BE2C (cell line): ENCODE measurements around the gene VTN.

ENCODE experiments used
- DNase-seq: peaks from one replicate; pipeline ENCODE4 v3.0.0-alpha.2; 2020
- H3K27me3 ChIP-seq: fragments of 250-450 bp; sonication (Bioruptor Pico); 2 replicates; pipeline ENCODE4 v1.5.1; 2020; ENCODE audit warnings: mild to moderate bottlenecking
- H3K36me3 ChIP-seq: fragments of 250-450 bp; sonication (Bioruptor Pico); 2 replicates; pipeline ENCODE4 v1.5.1; 2020; ENCODE audit warnings: mild to moderate bottlenecking
- H3K4me1 ChIP-seq: fragments of 250-450 bp; sonication (Bioruptor Pico); 2 replicates; pipeline ENCODE4 v1.5.1; 2020
- H3K4me3 ChIP-seq: 2 replicates; pipeline ENCODE4 v1.5.1; 2011; ENCODE audit warnings: low read depth, low read length
- H3K9me3 ChIP-seq: fragments of 250-450 bp; sonication (Bioruptor Pico); 2 replicates; pipeline ENCODE4 v1.5.1; 2020
- TF ChIP-seq, protein P1 (sequence below): IDR thresholded peaks from 2 replicates; pipeline ENCODE4 v1.5.1; 2012; ENCODE audit warnings: mild to moderate bottlenecking, low read depth, low read length

VTN gene

GRCh38 chr17:28372945-28373274 lies 2.8 kb upstream of the VTN start:
- H3K4me3 ChIP-seq, result peak overlapping the region; percentile 77
- TF ChIP-seq, protein P1, sequence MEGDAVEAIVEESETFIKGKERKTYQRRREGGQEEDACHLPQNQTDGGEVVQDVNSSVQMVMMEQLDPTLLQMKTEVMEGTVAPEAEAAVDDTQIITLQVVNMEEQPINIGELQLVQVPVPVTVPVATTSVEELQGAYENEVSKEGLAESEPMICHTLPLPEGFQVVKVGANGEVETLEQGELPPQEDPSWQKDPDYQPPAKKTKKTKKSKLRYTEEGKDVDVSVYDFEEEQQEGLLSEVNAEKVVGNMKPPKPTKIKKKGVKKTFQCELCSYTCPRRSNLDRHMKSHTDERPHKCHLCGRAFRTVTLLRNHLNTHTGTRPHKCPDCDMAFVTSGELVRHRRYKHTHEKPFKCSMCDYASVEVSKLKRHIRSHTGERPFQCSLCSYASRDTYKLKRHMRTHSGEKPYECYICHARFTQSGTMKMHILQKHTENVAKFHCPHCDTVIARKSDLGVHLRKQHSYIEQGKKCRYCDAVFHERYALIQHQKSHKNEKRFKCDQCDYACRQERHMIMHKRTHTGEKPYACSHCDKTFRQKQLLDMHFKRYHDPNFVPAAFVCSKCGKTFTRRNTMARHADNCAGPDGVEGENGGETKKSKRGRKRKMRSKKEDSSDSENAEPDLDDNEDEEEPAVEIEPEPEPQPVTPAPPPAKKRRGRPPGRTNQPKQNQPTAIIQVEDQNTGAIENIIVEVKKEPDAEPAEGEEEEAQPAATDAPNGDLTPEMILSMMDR, result no peak

DNA sequence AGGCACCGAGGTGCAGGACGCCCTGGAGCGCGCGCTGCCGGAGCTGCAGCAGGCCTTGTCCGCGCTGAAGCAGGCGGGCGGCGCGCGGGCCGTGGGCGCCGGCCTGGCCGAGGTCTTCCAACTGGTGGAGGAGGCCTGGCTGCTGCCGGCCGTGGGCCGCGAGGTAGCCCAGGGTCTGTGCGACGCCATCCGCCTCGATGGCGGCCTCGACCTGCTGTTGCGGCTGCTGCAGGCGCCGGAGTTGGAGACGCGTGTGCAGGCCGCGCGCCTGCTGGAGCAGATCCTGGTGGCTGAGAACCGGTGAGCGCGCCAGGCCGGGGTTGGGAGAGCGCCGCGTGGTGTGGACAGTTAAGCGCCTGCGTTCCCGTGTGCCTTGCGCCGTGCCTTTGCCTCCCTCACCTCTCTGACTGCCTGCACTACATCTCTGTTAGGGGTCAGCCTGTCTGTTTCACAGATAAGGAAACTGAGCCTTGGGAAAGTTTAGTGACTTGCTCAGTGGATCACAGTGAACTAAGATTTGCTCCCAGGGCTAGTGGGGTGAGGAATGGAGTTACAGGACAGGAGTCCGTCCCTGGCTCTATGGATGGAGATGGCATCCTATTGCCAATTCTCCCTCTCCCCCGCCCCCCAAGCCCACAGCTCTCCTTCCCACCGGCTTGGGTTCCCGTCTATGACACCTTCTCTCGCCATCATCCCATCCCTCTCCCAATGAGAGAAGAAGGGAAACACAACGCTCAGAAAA lies 2.3 kb upstream of the VTN start:
- Histone ChIP-seq H3K27me3 (no peaks in the 10 kb centered on the region), H3K4me1 (peaks cover 5% of the 10 kb centered on the region; the same call in 1 of the 2 replicates), H3K36me3 (no peaks in the 10 kb centered on the region), H3K4me3 (peak overlapping the region; percentile 77), H3K9me3 (no peaks in the 10 kb centered on the region)
- TF ChIP-seq, protein P1, result no peak
- peak; percentile 30 for DNase-seq

More at GRCh38 chr17:28372945-28373274, 2.8 kb upstream of the VTN start:
- Histone ChIP-seq H3K27me3 (no peaks in the 10 kb centered on the region), H3K4me1 (peaks cover 5% of the 10 kb centered on the region; the same call in 1 of the 2 replicates), H3K9me3 (no peaks in the 10 kb centered on the region), H3K36me3 (no peaks in the 10 kb centered on the region)
- DNase-seq, result no peak

- Histone ChIP-seq H3K4me3 (peak within 1 kb of the TSS; percentile 77), H3K9me3 (no peaks in the 10 kb centered on the region), H3K27me3 (no peaks in the 10 kb centered on the region), H3K36me3 (no peaks in the 10 kb centered on the region), H3K4me1 (peaks cover 5% of the 10 kb centered on the region; the same call in 1 of the 2 replicates)
- DNase-seq, result peak; percentile 95
- TF ChIP-seq, protein P1, result no peak
Measured at GRCh38 chr17:28371245-28372202, 1.4 kb upstream of the VTN start, which contains the start of gene SARM1. Gene SARM1 (plus strand): TSS chr17:28371694. CDS start chr17:28372033, 339 bp downstream.

DNA sequence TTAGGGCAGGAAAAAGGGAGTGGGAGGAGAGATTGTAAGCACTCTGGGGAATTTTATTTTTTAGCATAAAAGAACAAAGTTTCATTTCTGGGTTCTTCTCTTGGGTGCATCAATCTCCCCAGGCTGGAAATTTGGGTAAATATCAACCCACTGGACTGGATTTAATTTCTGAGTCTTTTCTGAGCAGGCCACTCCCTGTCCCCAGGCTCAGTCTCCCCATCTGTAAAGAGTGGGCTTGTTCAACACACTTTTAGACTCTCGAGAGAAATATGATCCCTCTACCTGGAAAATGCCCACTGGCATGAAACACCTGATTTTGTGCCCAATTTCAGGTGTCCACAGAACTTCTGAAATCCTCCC lies 617 bp upstream of the VTN start:
- TF ChIP-seq, protein P1, result no peak
- Histone ChIP-seq H3K4me3 (peak overlapping the region; percentile 20; the same call in 1 of the 2 replicates), H3K9me3 (no peaks in the 10 kb centered on the region), H3K36me3 (no peaks in the 10 kb centered on the region), H3K4me1 (peaks cover 5% of the 10 kb centered on the region; the same call in 1 of the 2 replicates), H3K27me3 (no peaks in the 10 kb centered on the region)
- DNase-seq, result no peak

- Histone ChIP-seq H3K36me3 (no peaks in the 10 kb centered on the region), H3K27me3 (no peaks in the 10 kb centered on the region), H3K4me1 (peaks cover 5% of the 10 kb centered on the region; the same call in 1 of the 2 replicates), H3K4me3 (no peak overlapping the region), H3K9me3 (no peaks in the 10 kb centered on the region)
- DNase-seq, result no peak
- TF ChIP-seq, protein P1, result no peak
Measured at GRCh38 chr17:28369684-28370034, 448 bp downstream of the VTN start.
